ENCODE measurements around the gene SYNJ1. TPM values are rescaled to one million over a fixed set of nuclear protein-coding genes. Genes with fewer than 3 reads are reported as not detected.
A peak's percentile ranks its signal among the peaks of the same experiment; 100 is the strongest.
"Not testable (repeated sequence)": the region's sequence is repeated elsewhere in the genome, so short reads cannot be mapped to it uniquely, and the experiment has no call there.

SYNJ1 gene
- total and polyA plus RNA-seq, 2 of the 13 experiments (the other 11 are each of a cell fraction or from before 2014, with no cell fraction given), result 2.0 to 2.7 TPM

- ChIA-PET CTCF (ENCODE audit: low intra/inter-chr PET ratio, low total read pairs) (no interaction called here), POLR2A (interaction anchor here (0.8 to 2.6 kb wide), 4 partner anchors 11 to 281 kb away, joined by 3 to 22 read pairs (median 7); partner anchors contain the start of gene URB1)
- no peaks in the 10 kb centered on the region for H3K9me3 ChIP-seq (ENCODE audit: low read length)
- in situ Hi-C loops (cut with HindIII; ENCODE audit: extremely low pct_ligation_motif_present, low pct_unique_long_range_greater_than_20kb) (no loop called here), intact Hi-C loops (cut with micrococcal nuclease; ENCODE audit: unreplicated experiment) (no loop called here)
- peak overlapping the region; percentile 95 for H3K9ac ChIP-seq (ENCODE audit: insufficient read depth, low read depth, low read length)
- TSS peak; percentile 57 for BruUV-seq (replicated peaks)
- under 1% methylated on average over 28 of the region's 28 CpGs for WGBS (ENCODE audit: low lambda C conversion rate)
- 0 out of 2 replicates have a peak, but pooled peaks cover 4% of the 10 kb centered on the region for H4K20me1 ChIP-seq (ENCODE audit: insufficient read depth, low read length)
- peak overlapping the region; percentile 74 for H3K4me2 ChIP-seq (ENCODE audit: low read depth, low read length)
- H3K79me2 ChIP-seq (ENCODE audit: insufficient read depth, low read length), result peaks cover 18% of the 10 kb centered on the region
- TF ChIP-seq ZNF879 (CRISPR knock-in tag; IDR thresholded peaks at IDR 0.05) (0 out of 2 replicates have a peak, but pooled peaks have one; percentile 58), ZNF788 (CRISPR knock-in tag; IDR thresholded peaks at IDR 0.05; ENCODE audit: borderline replicate concordance) (peak; percentile 28; the same call in 1 of the 2 replicates), ZNF263 (CRISPR knock-in tag; IDR thresholded peaks at IDR 0.05) (no peak), BCL6 (CRISPR knock-in tag; IDR thresholded peaks at IDR 0.05) (no peak), ELF4 (CRISPR knock-in tag; IDR thresholded peaks at IDR 0.05; ENCODE audit: borderline replicate concordance) (peak; percentile 2; the same call in 1 of the 2 replicates), ZMAT3 (CRISPR knock-in tag; conservative IDR thresholded peaks at IDR 0.05) (0 out of 2 replicates have a peak, but pooled peaks have one; percentile 17), HNRNPLL (IDR thresholded peaks at IDR 0.05; ENCODE audit: low read depth, low read length, poor library complexity, severe bottlenecking) (peak; percentile 44)
- H3K27ac ChIP-seq (ENCODE audit: extremely low read length, insufficient read depth, low read length), result peak overlapping the region; percentile 96
- peaks cover 14% of the 10 kb centered on the region for H3K4me1 ChIP-seq (ENCODE audit: insufficient read depth, low read length)
- peak; percentile 57 for ATAC-seq
- no peaks in the 10 kb centered on the region; a peak in 1 of 5 replicates for H3K27me3 ChIP-seq (ENCODE audit: control insufficient read depth in 1 of 2, insufficient read depth in 2 of 2, low read length in 2 of 2)
- no peak for FAIRE-seq
- H3K36me3 ChIP-seq (replicated peaks in 1 of 2; ENCODE audit: control insufficient read depth in 1 of 2, insufficient read depth in 2 of 2, low read length in 2 of 2), result peaks cover 3 to 23% of the 10 kb centered on the region in 2 experiments; a peak in 4 of 5 replicates
- no peak for DNase-seq (ENCODE audit: low spot score)
- H2AFZ ChIP-seq (ENCODE audit: low read length), result no peak overlapping the region
- peak overlapping the region; percentile 69 to 90 (median 88) for H3K4me3 ChIP-seq (replicated peaks in 1 of 3; ENCODE audit: insufficient read depth in 1 of 3, low read depth in 2 of 3, low read length in 3 of 3)
Observed at GRCh38 chr21:32611471-32611997, 116.3 kb downstream of the SYNJ1 start.

GRCh38 chr21:32610940-32611339 lies 116.9 kb downstream of the SYNJ1 start:
- H3K27ac ChIP-seq (ENCODE audit: extremely low read length, insufficient read depth, low read length); ATAC-seq; CTCF ChIA-PET (ENCODE audit: low intra/inter-chr PET ratio, low total read pairs); H3K9me3 ChIP-seq (ENCODE audit: low read length); FAIRE-seq; in situ Hi-C loops (cut with HindIII; ENCODE audit: extremely low pct_ligation_motif_present, low pct_unique_long_range_greater_than_20kb); intact Hi-C loops (cut with micrococcal nuclease; ENCODE audit: unreplicated experiment); H2AFZ ChIP-seq (ENCODE audit: low read length); DNase-seq (ENCODE audit: low spot score); BruUV-seq (replicated peaks); H3K27me3 ChIP-seq (ENCODE audit: control insufficient read depth in 1 of 2, insufficient read depth in 2 of 2, low read length in 2 of 2); H4K20me1 ChIP-seq (ENCODE audit: insufficient read depth, low read length); H3K9ac ChIP-seq (ENCODE audit: insufficient read depth, low read depth, low read length): not testable (repeated sequence)
- H3K36me3 ChIP-seq (replicated peaks in 1 of 2; ENCODE audit: control insufficient read depth in 1 of 2, insufficient read depth in 2 of 2, low read length in 2 of 2), result peaks cover 7 to 29% of the 10 kb centered on the region in 2 experiments; a peak in 4 of 5 replicates
- peaks cover 14% of the 10 kb centered on the region for H3K4me1 ChIP-seq (ENCODE audit: insufficient read depth, low read length)
- POLR2A ChIA-PET, result interaction anchor here (2.6 kb wide), 1 partner anchor 218 kb away, joined by 22 read pairs; the partner anchor contains the start of gene URB1
- peaks cover 18% of the 10 kb centered on the region for H3K79me2 ChIP-seq (ENCODE audit: insufficient read depth, low read length)
- peak overlapping the region; percentile 40 to 69 (median 42) for H3K4me3 ChIP-seq (replicated peaks in 1 of 3; ENCODE audit: insufficient read depth in 1 of 3, low read depth in 2 of 3, low read length in 3 of 3)
- WGBS (ENCODE audit: low lambda C conversion rate), result 56% methylated on average over 17 of the region's 17 CpGs
- peak overlapping the region; percentile 72 for H3K4me2 ChIP-seq (ENCODE audit: low read depth, low read length)
